Ascending aorta (tissue), 2 donors: ENCODE data around the gene HAUS6. TPM values are rescaled to one million over a fixed set of nuclear protein-coding genes. Genes with fewer than 3 reads are reported as not detected.
"Not testable (repeated sequence)": the region's sequence is repeated elsewhere in the genome, so short reads cannot be mapped to it uniquely, and the experiment has no call there.

ENCODE experiments used
- DNase-seq, 2 donors: peaks; one replicate each; pipeline ENCODE4 v3.0.0-alpha.2; 2019; ENCODE audit warnings: low spot score in 2 of 2
- H3K27ac ChIP-seq, 2 donors: fragments of 200-600 bp; sonication (generic); one replicate each; pipeline ENCODE4 v1.5.1; 2016 to 2017; ENCODE audit warnings: mild to moderate bottlenecking in 1 of 2
- H3K27me3 ChIP-seq: fragments of 200-600 bp; sonication (generic); one replicate; pipeline ENCODE4 v1.5.1; 2017
- H3K36me3 ChIP-seq, 2 donors: fragments of 200-600 bp; sonication (generic); one replicate each; pipeline ENCODE4 v1.5.1; 2016
- H3K4me1 ChIP-seq, 2 donors: fragments of 200-600 bp; sonication (generic); one replicate each; pipeline ENCODE4 v1.5.1; 2016 to 2017; ENCODE audit warnings: mild to moderate bottlenecking in 1 of 2
- H3K4me3 ChIP-seq, 2 donors: fragments of 200-600 bp; sonication (generic); one replicate each; pipeline ENCODE4 v1.5.1; 2016 to 2017; ENCODE audit warnings: mild to moderate bottlenecking in 1 of 2
- H3K9me3 ChIP-seq, 2 donors: fragments of 200-600 bp; sonication (generic); one replicate each; pipeline ENCODE4 v1.5.1; 2016
- CTCF ChIP-seq, 3 experiments: fragments of 200-600 bp in 2 of 3; fragments of 450-650 bp in 1 of 3; sonication (generic) in 2 of 3; IDR thresholded peaks; one replicate each; pipeline ENCODE4 v1.5.1; 2016 to 2019; ENCODE audit warnings: antibody characterized with exemption in 3 of 3, mild to moderate bottlenecking in 1 of 3, moderate library complexity in 1 of 3
- intact Hi-C: fragments of 100-400 bp; cut with DNase I; formaldehyde crosslinking; loops from one replicate; pipeline ENCODE4 v1.15.1; 2023
- total RNA-seq: library from RNA; depleted of rRNA; stranded (reverse); fragments of >200 nt; gene quantifications from one replicate; pipeline ENCODE4 v1.1.0, GENCODE V29; 2016

The HAUS6 gene
- total RNA-seq, 1 donor from 2014 or later: 3.4 TPM

GRCh38 chr9:19114680-19115270 lies 12.1 kb upstream of the HAUS6 start:
- Histone ChIP-seq H3K4me1 (no peaks in the 10 kb centered on the region), H3K27me3 (no peaks in the 10 kb centered on the region), H3K9me3 (no peaks in the 10 kb centered on the region), H3K4me3 (no peak overlapping the region), H3K36me3 (peaks cover 35 to 56% of the 10 kb centered on the region in 2 donors), H3K27ac (no peak overlapping the region)
- intact Hi-C loops: no loop called here
- DNase-seq: no peak
- TF ChIP-seq CTCF (IDR thresholded peaks at IDR 0.05): no peak

DNA sequence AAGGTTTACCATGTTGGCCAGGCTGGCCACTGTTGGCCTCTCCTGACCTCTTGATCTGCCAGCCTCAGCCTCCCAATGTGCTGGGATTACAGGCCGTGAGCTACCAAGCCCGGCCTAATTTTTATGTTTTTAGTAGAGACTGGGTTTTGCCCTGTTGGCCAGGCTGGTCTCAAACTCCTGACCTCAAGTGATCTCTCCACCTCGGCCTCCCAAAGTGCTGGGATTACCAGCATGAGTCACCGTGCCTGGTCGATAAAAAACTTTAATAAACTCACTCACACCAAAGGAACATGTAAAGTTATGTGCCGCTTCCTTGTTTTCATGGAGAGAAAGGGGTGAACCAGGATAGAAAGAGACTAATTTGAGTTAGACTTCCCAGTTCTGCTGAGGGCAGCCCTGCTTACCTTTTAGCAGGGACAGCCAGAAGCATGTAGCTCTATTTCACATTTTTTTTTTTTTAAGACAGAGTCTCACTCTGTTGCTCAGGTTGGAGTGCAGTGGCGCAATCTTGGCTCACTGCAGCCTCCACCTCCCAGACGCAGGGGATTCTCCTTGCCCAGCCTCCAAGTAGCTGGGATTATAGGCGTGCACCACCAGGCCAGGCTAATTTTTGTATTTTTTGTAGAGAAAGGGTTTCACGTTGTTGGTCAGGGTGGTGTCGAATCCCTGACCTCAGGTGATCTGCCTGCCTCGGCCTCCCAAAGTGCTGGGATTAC lies 11.4 kb upstream of the HAUS6 start:
- no peaks in the 10 kb centered on the region for H3K9me3 ChIP-seq
- intact Hi-C loops: no loop called here
- H3K36me3 ChIP-seq: peaks cover 29 to 49% of the 10 kb centered on the region in 2 donors
- H3K27me3 ChIP-seq: no peaks in the 10 kb centered on the region
- no peaks in the 10 kb centered on the region for H3K4me1 ChIP-seq
- no peak overlapping the region for H3K4me3 ChIP-seq
- no peak overlapping the region for H3K27ac ChIP-seq
- no peak for DNase-seq
- TF ChIP-seq CTCF (IDR thresholded peaks at IDR 0.05): no peak

- H3K4me3 ChIP-seq, H3K9me3 ChIP-seq, H3K4me1 ChIP-seq, H3K27ac ChIP-seq, DNase-seq, H3K27me3 ChIP-seq, intact Hi-C loops: not testable (repeated sequence)
- H3K36me3 ChIP-seq: peaks cover 23 to 39% of the 10 kb centered on the region in 2 donors
Measured at GRCh38 chr9:19113064-19113611, 10.4 kb upstream of the HAUS6 start.

- Histone ChIP-seq H3K4me3 (no peak overlapping the region), H3K4me1 (no peaks in the 10 kb centered on the region), H3K9me3 (no peaks in the 10 kb centered on the region), H3K27ac (no peak overlapping the region), H3K27me3 (no peaks in the 10 kb centered on the region), H3K36me3 (no peaks in the 10 kb centered on the region)
- TF ChIP-seq CTCF (IDR thresholded peaks at IDR 0.05): no peak
- intact Hi-C loops: loop anchor here (10.0 kb wide), 1 partner anchor 277 kb away; the partner anchor contains the start of gene RPS6
- DNase-seq: no peak
Measured at GRCh38 chr9:19108038-19108437, 5.3 kb upstream of the HAUS6 start.

DNA sequence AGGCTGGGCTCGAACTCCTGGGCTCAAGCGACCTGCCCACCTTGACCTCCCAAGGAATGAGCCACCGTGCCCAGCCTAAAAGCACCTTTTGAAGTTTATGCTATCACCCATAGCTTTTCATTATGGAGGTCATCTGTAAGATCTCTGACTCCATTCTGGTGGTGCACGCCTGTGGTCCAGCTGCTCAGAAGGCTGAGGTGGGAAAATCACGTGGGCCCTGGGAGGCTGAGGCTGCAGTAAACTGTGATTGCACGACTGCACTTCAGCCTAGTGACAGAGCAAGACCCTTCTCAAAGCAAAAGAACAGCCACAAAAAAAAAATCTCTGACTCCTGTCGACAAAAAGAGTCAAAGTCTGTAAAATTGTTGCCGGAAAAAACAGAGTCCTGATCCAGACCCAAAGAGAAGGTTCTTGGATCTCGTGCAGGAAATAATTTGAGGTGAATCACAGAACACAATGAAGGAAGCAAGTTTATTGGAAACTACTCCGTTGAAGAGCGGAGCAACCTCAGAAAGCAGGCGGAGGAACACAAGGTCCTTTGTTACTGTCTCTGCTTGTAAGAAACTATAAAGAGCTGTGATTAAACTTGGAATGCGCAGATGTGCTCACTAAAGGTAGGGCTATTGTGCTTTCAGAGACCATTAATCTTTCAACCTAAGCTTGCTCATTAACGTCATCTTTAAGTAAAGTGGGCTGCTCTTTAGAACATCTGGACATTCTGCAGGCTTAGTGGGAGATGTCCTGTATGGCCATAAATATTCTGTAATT lies 2.0 kb upstream of the HAUS6 start:
- intact Hi-C loops: loop anchor here (10.0 kb wide), 1 partner anchor 280 kb away; the partner anchor contains the start of gene RPS6

More for the DNA sequence above, 2.0 kb upstream of the HAUS6 start:
- TF ChIP-seq CTCF (IDR thresholded peaks at IDR 0.05): no peak
- H3K27me3 ChIP-seq: no peaks in the 10 kb centered on the region
- H3K9me3 ChIP-seq: no peaks in the 10 kb centered on the region
- H3K4me1 ChIP-seq: peaks cover 10 to 11% of the 10 kb centered on the region in 2 donors
- no peak for DNase-seq
- no peak overlapping the region for H3K27ac ChIP-seq
- no peaks in the 10 kb centered on the region for H3K36me3 ChIP-seq
- H3K4me3 ChIP-seq: no peak overlapping the region
